GM12878 (cell line): ENCODE data around the gene ZFP91. TPM values are rescaled to one million over a fixed set of nuclear protein-coding genes. Genes with fewer than 3 reads are reported as not detected.

Experiments used
- BACH1 ChIP-seq: fragments of 450-650 bp; IDR thresholded peaks from 2 replicates; pipeline ENCODE4 v1.6.1; 2017; ENCODE audit warnings: mild to moderate bottlenecking, borderline replicate concordance
- CEBPB ChIP-seq, 2 experiments: fragments of 150-350 bp in 1 of 2; IDR thresholded peaks; 2 replicates each; pipeline ENCODE4 v1.6.1; 2012 to 2014; ENCODE audit warnings: low read depth in 2 of 2, low read length in 2 of 2, borderline replicate concordance in 1 of 2, inconsistent platforms in 1 of 2
- KDM1A ChIP-seq: fragments of 200-600 bp; sonication (generic); IDR thresholded peaks from 2 replicates; pipeline ENCODE4 v1.6.1; 2016; ENCODE audit warnings: borderline replicate concordance
- LARP7 ChIP-seq: fragments of 450-650 bp; IDR thresholded peaks from 2 replicates; pipeline ENCODE4 v1.6.1; 2017; ENCODE audit warnings: mild to moderate bottlenecking
- MYB ChIP-seq: fragments of 150-350 bp; IDR thresholded peaks from 2 replicates; pipeline ENCODE4 v1.6.1; 2014; ENCODE audit warnings: mild to moderate bottlenecking, low read depth, low read length, borderline replicate concordance
- NBN ChIP-seq: fragments of 450-650 bp; IDR thresholded peaks from 2 replicates; pipeline ENCODE4 v1.6.1; 2016
- NR2F1 ChIP-seq: fragments of 450-650 bp; conservative IDR thresholded peaks from 2 replicates; pipeline ENCODE4 v1.6.1; 2017; ENCODE audit warnings: mild to moderate bottlenecking
- POLR2AphosphoS2 ChIP-seq: IDR thresholded peaks from 2 replicates; pipeline ENCODE4 v1.6.1; 2011; ENCODE audit warnings: low read depth, mild to moderate bottlenecking, low read length, improper control_type of control experiment, moderate library complexity
- POLR2AphosphoS5 ChIP-seq: IDR thresholded peaks from 2 replicates; pipeline ENCODE4 v1.6.1; 2011; ENCODE audit warnings: mild to moderate bottlenecking, low read length, inconsistent platforms
- RCOR1 ChIP-seq: conservative IDR thresholded peaks from 2 replicates; pipeline ENCODE4 v1.6.1; 2012; ENCODE audit warnings: low read depth, low read length, improper control_type of control experiment
- SIN3A ChIP-seq: IDR thresholded peaks from 2 replicates; pipeline ENCODE4 v1.6.1; 2012; ENCODE audit warnings: low read depth, low read length, improper control_type of control experiment
- SMAD1 ChIP-seq: fragments of 450-650 bp; IDR thresholded peaks from 2 replicates; pipeline ENCODE4 v1.6.1; 2018; ENCODE audit warnings: mild to moderate bottlenecking, low read depth; ENCODE audit not compliant: partially characterized antibody
- SREBF1 ChIP-seq: IDR thresholded peaks from 2 replicates; pipeline ENCODE4 v1.6.1; 2012; ENCODE audit warnings: mild to moderate bottlenecking, low read length
- STAT3 ChIP-seq: IDR thresholded peaks from 2 replicates; pipeline ENCODE4 v1.6.1; 2011; ENCODE audit warnings: low read depth, low read length, improper control_type of control experiment
- TBL1XR1 ChIP-seq: IDR thresholded peaks from 2 replicates; pipeline ENCODE4 v1.6.1; 2012; ENCODE audit warnings: low read depth, low read length, improper control_type of control experiment
- TCF12 ChIP-seq: IDR thresholded peaks from 2 replicates; pipeline ENCODE4 v1.6.1; 2011; ENCODE audit warnings: low read depth, mild to moderate bottlenecking, low read length
- ZNF207 ChIP-seq: fragments of 450-650 bp; IDR thresholded peaks from 2 replicates; pipeline ENCODE4 v1.6.1; 2014; ENCODE audit warnings: antibody characterized with exemption, mild to moderate bottlenecking, borderline replicate concordance
- ZNF217 ChIP-seq: fragments of 450-650 bp; IDR thresholded peaks from 2 replicates; pipeline ENCODE4 v1.6.1; 2017; ENCODE audit warnings: antibody characterized with exemption, mild to moderate bottlenecking
- ZNF24 ChIP-seq: fragments of 450-650 bp; IDR thresholded peaks from 2 replicates; pipeline ENCODE4 v1.6.1; 2017; ENCODE audit warnings: antibody characterized with exemption, mild to moderate bottlenecking
- polyA plus RNA-seq, 11 experiments: library from polyadenylated mRNA; depleted of rRNA in 4 of 11; unstranded in 6 of 11; stranded (reverse) in 5 of 11; fragments of >200 nt; fragmentation: Nextera tagmentation in 4 of 11; fragmentation: Illumina TruSeq in 1 of 11; extraction: Ambion mirVana in 4 of 11; extraction: Trizol in 1 of 11; gene quantifications; 1 replicate in 1 of 11; 2 replicates in 10 of 11; pipeline versions ENCODE4 v1.2.1 to v1.2.3, GENCODE V29; 2011 to 2016; ENCODE audit warnings: inconsistent platforms in 2 of 11, missing spikeins in 2 of 11, low read depth in 1 of 11
- total RNA-seq, 4 experiments: library from RNA; depleted of rRNA in 3 of 4; stranded (reverse); fragments of >200 nt in 3 of 4; fragmentation: Illumina TruSeq in 1 of 4; extraction: Trizol in 1 of 4; gene quantifications; 2 replicates each; pipeline versions ENCODE4 v1.2.1 to v1.2.3, GENCODE V29; 2013 to 2021
- TF ChIP-seq, protein P1 (sequence below): IDR thresholded peaks from 2 replicates; pipeline ENCODE4 v1.6.1; 2011; ENCODE audit warnings: low read depth, mild to moderate bottlenecking, low read length, moderate library complexity, borderline replicate concordance; ENCODE audit errors: extremely low read depth
- TF ChIP-seq, protein P2 (sequence below): fragments of 150-350 bp; IDR thresholded peaks from 2 replicates; pipeline ENCODE4 v1.6.1; 2014; ENCODE audit warnings: mild to moderate bottlenecking, low read depth, low read length
- TF ChIP-seq, protein P3 (sequence below): fragments of 450-650 bp; IDR thresholded peaks from 2 replicates; pipeline ENCODE4 v1.6.1; 2018; ENCODE audit warnings: borderline replicate concordance, mild to moderate bottlenecking; ENCODE audit not compliant: partially characterized antibody
- TF ChIP-seq, protein P4 (sequence below): fragments of 150-350 bp; IDR thresholded peaks from 2 replicates; pipeline ENCODE4 v1.6.1; 2016; ENCODE audit warnings: low read depth, low read length

The ZFP91 gene
- total and polyA plus RNA-seq, 10 of the 15 experiments (the other 5 are each of a cell fraction or from before 2014, with no cell fraction given) = 12.9 to 54.1 (median 31.7) TPM

DNA sequence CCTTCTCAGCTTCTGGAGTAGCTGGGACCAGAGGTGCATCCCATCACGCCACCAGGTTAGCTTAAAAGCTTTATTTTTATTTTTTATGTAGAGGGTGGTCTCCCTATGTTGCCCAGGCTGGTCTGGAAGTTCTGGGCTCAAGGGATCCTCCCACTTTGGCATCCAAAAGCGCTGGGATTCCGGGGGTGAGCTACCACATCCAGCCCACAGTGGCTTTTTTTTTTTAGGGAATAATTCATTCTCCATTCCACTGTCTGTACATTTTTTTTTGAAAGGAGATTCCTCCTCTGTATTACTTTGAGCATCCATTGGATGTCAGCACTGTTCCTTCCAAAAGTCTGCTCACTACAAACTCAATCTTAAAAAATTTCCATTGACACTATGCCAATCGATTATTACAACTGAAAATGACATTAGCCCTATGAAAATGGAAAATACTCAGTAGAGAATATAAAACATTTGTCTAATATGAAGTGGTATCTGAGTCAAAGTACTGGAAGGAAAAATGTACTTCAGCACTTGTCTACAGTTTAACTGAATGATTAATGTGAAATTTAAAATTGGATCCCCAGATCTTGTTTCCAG lies 1.9 kb upstream of the ZFP91 start (continued):
- TF ChIP-seq, protein P1, sequence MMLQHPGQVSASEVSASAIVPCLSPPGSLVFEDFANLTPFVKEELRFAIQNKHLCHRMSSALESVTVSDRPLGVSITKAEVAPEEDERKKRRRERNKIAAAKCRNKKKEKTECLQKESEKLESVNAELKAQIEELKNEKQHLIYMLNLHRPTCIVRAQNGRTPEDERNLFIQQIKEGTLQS = no peak
- TF ChIP-seq, protein P2, sequence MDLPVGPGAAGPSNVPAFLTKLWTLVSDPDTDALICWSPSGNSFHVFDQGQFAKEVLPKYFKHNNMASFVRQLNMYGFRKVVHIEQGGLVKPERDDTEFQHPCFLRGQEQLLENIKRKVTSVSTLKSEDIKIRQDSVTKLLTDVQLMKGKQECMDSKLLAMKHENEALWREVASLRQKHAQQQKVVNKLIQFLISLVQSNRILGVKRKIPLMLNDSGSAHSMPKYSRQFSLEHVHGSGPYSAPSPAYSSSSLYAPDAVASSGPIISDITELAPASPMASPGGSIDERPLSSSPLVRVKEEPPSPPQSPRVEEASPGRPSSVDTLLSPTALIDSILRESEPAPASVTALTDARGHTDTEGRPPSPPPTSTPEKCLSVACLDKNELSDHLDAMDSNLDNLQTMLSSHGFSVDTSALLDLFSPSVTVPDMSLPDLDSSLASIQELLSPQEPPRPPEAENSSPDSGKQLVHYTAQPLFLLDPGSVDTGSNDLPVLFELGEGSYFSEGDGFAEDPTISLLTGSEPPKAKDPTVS = no peak
- TF ChIP-seq ZNF217 = peak; percentile 19; the same call in 1 of the 2 replicates
- TF ChIP-seq, protein P3, sequence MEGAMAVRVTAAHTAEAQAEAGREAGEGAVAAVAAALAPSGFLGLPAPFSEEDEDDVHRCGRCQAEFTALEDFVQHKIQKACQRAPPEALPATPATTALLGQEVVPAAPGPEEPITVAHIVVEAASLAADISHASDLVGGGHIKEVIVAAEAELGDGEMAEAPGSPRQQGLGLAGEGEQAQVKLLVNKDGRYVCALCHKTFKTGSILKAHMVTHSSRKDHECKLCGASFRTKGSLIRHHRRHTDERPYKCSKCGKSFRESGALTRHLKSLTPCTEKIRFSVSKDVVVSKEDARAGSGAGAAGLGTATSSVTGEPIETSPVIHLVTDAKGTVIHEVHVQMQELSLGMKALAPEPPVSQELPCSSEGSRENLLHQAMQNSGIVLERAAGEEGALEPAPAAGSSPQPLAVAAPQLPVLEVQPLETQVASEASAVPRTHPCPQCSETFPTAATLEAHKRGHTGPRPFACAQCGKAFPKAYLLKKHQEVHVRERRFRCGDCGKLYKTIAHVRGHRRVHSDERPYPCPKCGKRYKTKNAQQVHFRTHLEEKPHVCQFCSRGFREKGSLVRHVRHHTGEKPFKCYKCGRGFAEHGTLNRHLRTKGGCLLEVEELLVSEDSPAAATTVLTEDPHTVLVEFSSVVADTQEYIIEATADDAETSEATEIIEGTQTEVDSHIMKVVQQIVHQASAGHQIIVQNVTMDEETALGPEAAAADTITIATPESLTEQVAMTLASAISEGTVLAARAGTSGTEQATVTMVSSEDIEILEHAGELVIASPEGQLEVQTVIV = no peak
- TF ChIP-seq LARP7 = no peak
- TF ChIP-seq SMAD1 = no peak
- no peak for TF ChIP-seq TBL1XR1
- no peak for TF ChIP-seq POLR2AphosphoS2
- TF ChIP-seq MYB = no peak
- TF ChIP-seq NBN = no peak
- TF ChIP-seq KDM1A = no peak
- no peak for TF ChIP-seq NR2F1
- TF ChIP-seq RCOR1 = no peak
- TF ChIP-seq STAT3 = no peak
- no peak for TF ChIP-seq ZNF207
- no peak for TF ChIP-seq TCF12
- no peak for TF ChIP-seq CEBPB (IDR thresholded peaks at IDR 0.05; ENCODE audit: borderline replicate concordance in 1 of 2, low read depth in 2 of 2, low read length in 2 of 2)
- no peak for TF ChIP-seq SIN3A
- TF ChIP-seq ZNF24 = no peak
- TF ChIP-seq, protein P4, sequence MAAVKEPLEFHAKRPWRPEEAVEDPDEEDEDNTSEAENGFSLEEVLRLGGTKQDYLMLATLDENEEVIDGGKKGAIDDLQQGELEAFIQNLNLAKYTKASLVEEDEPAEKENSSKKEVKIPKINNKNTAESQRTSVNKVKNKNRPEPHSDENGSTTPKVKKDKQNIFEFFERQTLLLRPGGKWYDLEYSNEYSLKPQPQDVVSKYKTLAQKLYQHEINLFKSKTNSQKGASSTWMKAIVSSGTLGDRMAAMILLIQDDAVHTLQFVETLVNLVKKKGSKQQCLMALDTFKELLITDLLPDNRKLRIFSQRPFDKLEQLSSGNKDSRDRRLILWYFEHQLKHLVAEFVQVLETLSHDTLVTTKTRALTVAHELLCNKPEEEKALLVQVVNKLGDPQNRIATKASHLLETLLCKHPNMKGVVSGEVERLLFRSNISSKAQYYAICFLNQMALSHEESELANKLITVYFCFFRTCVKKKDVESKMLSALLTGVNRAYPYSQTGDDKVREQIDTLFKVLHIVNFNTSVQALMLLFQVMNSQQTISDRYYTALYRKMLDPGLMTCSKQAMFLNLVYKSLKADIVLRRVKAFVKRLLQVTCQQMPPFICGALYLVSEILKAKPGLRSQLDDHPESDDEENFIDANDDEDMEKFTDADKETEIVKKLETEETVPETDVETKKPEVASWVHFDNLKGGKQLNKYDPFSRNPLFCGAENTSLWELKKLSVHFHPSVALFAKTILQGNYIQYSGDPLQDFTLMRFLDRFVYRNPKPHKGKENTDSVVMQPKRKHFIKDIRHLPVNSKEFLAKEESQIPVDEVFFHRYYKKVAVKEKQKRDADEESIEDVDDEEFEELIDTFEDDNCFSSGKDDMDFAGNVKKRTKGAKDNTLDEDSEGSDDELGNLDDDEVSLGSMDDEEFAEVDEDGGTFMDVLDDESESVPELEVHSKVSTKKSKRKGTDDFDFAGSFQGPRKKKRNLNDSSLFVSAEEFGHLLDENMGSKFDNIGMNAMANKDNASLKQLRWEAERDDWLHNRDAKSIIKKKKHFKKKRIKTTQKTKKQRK = no peak
- no peak for TF ChIP-seq BACH1
- TF ChIP-seq POLR2AphosphoS5 = peak; percentile 26; the same call in 1 of the 2 replicates
- no peak for TF ChIP-seq SREBF1
